GM12801 (cell line): ENCODE data around the gene SRSF7.

ENCODE experiments used
- CTCF ChIP-seq: IDR thresholded peaks from one replicate; pipeline ENCODE4 v1.5.1; 2011; ENCODE audit warnings: control low read depth; ENCODE audit not compliant: insufficient read length; ENCODE audit errors: extremely low read depth

SRSF7 gene

GRCh38 chr2:38765551-38765950, 14.4 kb upstream of the SRSF7 start:
- no peak for TF ChIP-seq CTCF

GRCh38 chr2:38765149-38765548, 14.0 kb upstream of the SRSF7 start:
- no peak for TF ChIP-seq CTCF

- no peak for TF ChIP-seq CTCF
Observed at GRCh38 chr2:38763728-38764127, 12.6 kb upstream of the SRSF7 start.

- no peak for TF ChIP-seq CTCF
Observed at GRCh38 chr2:38763228-38763627, 12.1 kb upstream of the SRSF7 start.

- TF ChIP-seq CTCF: no peak
Observed at GRCh38 chr2:38754506-38754905, 3.3 kb upstream of the SRSF7 start.

GRCh38 chr2:38754049-38754448, 2.9 kb upstream of the SRSF7 start:
- TF ChIP-seq CTCF: no peak

- TF ChIP-seq CTCF: no peak
Observed at GRCh38 chr2:38751596-38752410, 642 bp upstream of the SRSF7 start.
